HG03175 (cell line): Measurements from ENCODE around the gene TTLL5.
"Not testable (repeated sequence)": the region's sequence is repeated elsewhere in the genome, so short reads cannot be mapped to it uniquely, and the experiment has no call there.

ENCODE experiments used
- ATAC-seq: cut with Tn5 transposase; IDR thresholded peaks from one replicate; pipeline ENCODE4 v1.9.1; 2021; ENCODE audit warnings: mild to moderate bottlenecking, moderate library complexity; ENCODE audit not compliant: unreplicated experiment

Gene TTLL5

DNA sequence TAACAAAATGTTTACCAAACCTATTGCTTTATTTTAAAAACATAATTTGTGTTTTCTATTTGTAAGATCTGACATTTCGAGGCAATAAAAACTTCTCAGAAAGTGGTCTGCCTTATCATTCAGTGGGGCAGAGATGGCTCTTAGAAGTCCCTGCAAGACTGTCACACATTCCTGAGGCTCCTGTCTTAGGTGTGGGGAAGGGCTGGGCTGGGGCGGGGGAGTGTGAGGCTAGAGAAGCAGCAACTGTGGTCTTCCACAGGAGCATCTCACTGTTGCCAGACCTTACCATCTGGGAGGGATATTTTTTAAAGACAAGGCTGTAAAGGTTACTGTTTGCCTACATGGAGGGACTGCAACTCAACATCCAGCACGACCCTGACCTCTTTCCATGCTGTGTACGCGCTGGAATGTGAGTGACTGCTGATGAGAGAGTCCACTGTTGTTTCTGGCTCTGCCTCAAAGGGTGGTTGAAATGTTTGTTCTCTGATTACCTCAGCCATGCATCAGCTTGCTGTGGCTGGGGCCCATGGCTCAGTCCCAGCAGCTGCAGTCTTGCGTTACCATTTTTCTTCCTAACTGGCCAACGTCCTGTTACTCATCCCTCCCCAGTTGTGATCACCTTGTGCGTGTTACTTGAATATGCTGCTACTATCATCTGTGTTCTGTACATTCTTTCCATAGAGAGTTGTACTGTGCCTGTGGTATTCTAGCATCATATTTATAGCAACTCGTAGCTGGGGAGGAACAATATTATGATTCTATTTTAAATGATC lies 12.8 kb upstream of the TTLL5 start:
- ATAC-seq, result no peak

GRCh38 chr14:75649337-75649736 lies 11.7 kb upstream of the TTLL5 start:
- no peak for ATAC-seq

DNA sequence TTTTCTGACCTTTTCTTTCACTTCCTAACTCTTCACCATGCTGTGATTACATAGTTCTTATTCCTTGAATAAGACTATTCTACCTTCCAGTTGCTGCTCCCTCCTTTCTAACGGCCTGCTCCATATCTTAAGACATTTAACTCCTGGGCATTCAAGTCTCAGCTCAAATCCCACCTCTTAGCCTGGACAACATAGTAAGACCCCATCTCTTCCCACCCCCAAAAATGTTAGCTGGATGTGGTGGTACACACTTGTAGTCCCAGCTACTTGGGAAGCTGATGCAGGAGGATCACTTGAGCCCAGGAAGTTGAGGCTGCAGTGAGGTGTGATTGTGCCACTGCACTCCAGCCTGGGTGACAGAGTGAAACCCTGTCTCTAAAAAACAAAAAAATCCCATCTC lies 11.3 kb upstream of the TTLL5 start:
- ATAC-seq, result no peak

- ATAC-seq, result no peak
Observed at GRCh38 chr14:75650253-75651058, 10.6 kb upstream of the TTLL5 start.

- no peak for ATAC-seq
Observed at GRCh38 chr14:75653563-75653962, 7.5 kb upstream of the TTLL5 start.

DNA sequence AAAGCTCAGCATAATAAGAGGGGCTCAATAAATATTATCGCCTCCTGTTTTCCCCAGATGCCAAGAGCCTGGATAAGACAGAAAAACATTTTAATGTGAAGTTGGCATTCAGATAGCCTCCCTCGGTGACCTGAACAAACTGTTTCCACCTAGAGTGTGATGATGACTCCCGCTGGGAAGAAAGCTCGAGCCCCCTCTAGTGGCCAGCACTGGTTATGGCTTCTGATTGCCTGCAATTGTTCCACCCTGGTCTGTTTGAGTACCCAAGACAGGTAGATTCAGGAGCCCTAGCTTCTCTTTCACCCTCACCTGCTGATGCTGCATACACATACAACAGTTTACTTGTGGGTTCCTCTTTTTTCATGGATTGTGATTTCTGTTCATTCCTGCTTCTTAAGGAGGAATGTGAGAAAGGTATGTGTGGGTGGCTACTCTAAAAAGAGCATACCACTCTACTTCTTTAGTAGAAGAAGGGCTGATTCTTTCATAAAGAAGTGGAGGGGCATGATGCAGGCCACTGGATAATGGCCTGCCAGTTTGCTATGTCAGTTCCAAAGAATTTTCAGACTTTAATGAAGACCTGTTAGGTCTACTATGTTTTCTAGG lies 6.8 kb upstream of the TTLL5 start:
- peak; percentile 59 for ATAC-seq

GRCh38 chr14:75655235-75655634 lies 5.8 kb upstream of the TTLL5 start:
- no peak for ATAC-seq

DNA sequence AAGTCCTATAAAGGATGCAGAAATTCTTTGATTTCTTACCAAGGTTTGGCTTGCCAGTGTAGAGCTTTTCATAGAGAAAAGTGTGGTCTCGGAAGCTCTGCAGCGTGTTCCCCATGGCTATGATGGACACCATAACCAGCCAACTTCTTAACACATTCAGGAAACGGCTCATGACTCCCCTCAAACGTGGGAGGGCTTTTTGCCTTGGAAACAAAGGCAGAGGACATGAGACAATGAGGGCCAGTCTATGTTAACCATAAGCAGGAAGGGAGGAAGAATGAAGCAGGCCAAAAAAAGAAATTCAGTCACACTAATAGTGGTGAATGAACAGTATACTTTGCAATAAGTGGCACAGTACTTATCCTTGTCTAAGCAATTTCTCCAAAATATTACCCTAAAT lies 3.7 kb upstream of the TTLL5 start:
- no peak for ATAC-seq

DNA sequence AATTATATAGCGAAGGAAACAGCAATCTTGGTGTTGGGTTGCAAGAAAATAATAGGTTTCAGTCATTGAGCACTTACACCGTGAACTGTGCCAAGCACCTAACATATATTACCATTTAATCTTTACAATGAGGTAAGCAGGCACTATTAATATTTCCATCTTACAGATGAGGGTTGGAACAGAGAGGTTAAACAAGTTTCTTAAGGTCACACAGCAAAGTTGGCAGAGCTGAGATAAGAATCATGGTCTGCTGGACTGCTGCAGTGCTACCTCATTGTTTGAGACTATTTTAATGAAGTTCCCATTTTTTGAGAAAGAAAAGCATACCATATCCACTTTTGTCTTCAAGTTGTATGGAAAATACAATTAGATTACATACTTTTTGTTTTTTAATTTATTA lies 2.1 kb upstream of the TTLL5 start:
- ATAC-seq, result no peak

GRCh38 chr14:75660238-75660629 lies 812 bp upstream of the TTLL5 start:
- ATAC-seq, result no peak

- ATAC-seq, result peak; percentile 5
Observed at GRCh38 chr14:75661499-75661814, 411 bp downstream of the TTLL5 start.

DNA sequence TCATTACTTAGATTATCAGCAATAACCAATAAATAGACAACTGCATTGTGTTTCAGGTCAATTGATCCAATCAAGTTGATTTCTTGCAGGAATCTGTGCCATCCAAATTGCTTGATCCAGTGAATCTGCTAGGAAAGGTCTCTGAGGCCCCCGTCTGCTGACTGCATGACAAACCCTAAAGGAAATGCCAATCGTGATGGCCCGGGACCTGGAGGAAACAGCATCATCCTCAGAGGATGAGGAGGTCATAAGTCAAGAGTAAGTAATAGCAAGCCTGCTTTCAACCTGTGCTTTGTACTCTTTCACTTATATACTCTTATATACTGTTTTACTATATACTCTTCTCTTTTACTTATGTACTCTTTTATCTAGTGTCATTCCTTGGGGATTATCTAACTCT lies 1.9 kb downstream of the TTLL5 start:
- no peak for ATAC-seq

DNA sequence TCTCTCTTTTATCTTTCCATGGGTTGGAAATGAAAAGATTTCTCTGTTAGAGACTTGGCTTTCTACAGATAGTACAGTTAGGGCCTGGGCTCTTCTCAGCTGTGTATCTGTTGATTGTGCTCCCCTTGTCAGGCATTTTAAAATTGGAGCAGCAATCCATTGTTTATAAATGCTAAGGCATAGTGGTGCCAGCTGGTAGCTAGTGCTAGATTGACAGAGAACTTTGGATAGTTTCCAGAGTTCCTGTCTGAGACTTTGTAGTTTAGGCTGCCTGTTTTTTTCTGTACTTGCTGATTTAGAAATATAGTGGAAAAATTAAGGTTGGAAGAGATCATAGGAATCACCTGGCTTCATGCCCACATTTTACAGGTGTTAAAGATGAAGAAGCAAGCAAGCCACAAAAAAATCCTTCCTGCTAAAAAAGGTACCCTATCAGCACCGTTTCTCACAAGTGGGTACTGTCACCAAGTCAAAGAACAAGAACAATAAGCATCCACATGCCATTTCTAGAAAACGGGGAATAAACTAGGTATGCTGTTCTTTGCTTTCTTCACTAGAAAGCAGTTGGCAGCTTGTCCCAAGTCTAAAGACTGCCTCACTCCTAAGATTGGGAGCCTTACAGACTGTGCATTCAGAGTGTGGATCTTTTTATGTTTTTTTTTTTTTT lies 6.2 kb downstream of the TTLL5 start:
- no peak for ATAC-seq

- ATAC-seq, result no peak
Observed at GRCh38 chr14:75672605-75673192, 11.7 kb downstream of the TTLL5 start.

GRCh38 chr14:75673345-75674035 lies 12.4 kb downstream of the TTLL5 start:
- no peak for ATAC-seq

GRCh38 chr14:75675265-75675960 lies 14.4 kb downstream of the TTLL5 start:
- ATAC-seq, result no peak

DNA sequence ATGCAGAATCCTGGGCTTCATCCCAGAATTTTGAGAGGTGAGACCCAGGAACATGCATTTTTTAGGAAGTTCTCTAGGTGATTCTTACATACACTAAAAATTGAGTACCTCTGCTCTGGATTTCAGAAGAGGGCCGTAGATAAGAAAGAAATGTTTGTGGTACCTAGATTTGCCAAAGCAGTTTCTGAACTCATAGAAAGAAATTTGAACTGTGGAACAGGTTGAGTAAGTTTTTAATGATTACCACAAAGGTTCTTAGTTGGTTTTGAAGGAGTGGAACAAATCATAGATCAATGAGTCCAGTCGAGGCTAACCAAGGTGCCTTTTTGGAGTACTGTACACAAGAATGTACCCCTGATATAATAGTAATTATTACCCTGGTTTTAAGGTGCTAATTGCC lies 24.9 kb downstream of the TTLL5 start:
- no peak for ATAC-seq

- ATAC-seq, result no peak
Observed at GRCh38 chr14:75689012-75689411, 28.0 kb downstream of the TTLL5 start.

GRCh38 chr14:75690010-75690409 lies 29.0 kb downstream of the TTLL5 start:
- no peak for ATAC-seq

DNA sequence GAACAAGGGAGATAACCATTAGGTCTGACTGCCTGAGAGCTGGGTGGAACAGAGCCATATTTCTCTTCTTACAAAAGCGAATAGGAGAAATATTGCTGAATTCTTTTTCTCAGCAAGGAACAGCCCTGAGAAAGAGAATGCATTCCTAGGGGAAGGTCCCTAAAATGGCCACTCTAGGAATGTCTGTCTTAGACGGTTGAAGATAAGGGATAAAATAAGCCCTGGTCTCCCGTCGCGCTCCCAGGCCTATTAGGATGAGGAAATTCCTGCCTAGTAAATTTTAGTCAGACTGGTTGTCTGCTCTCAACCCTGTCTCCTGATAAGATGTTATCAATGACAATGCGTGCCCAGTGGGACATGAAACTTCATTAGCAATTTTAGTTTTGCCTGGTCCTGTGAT lies 34.0 kb downstream of the TTLL5 start:
- not testable (repeated sequence) for ATAC-seq
